Measurements from ENCODE around the gene NAALADL2. TPM values are rescaled to one million over a fixed set of nuclear protein-coding genes. Genes with fewer than 3 reads are reported as not detected.

The NAALADL2 gene
- total and polyA plus RNA-seq, 9 of the 15 experiments (the other 6 are each of a cell fraction or from before 2014, with no cell fraction given): 0.29 to 1.1 (median 0.79) TPM; not detected in 1

DNA sequence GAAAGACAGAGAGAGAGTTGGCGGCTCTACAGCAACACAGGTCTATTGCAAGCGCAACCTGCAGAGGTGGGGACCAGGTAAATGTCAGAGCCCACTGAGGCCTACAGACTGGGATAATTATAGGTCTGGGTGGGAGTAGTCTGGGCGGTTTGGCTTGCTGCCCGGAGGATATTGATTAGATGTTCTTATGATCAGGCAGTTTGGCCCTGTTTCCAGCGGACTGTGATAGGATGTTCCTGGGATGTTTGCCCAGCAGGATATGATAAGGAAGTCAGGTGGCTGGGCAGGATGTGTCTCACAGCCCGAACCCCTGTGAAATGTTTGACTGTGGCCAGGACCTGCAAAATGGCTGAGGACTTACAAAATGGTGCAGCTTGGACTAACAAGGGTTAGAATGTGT, 364.9 kb downstream of the NAALADL2 start:
- 0% methylated on average over 6 of the region's 6 CpGs for WGBS (ENCODE audit: insufficient coverage, low coverage, missing lambda C conversion rate)
- ChIA-PET CTCF (ENCODE audit: low intra/inter-chr PET ratio) (no interaction called here), POLR2A (no interaction called here)
- Histone ChIP-seq H3K27ac (ENCODE audit: extremely low read depth, low read depth, low read length) (no peak overlapping the region), H3K4me2 (ENCODE audit: insufficient read depth, low read length) (no peak overlapping the region), H3K9me3 (replicated peaks; ENCODE audit: control insufficient read depth, insufficient read depth, low read depth, low read length) (no peaks in the 10 kb centered on the region), H3K79me2 (ENCODE audit: control insufficient read depth, insufficient read depth, low read length) (no peaks in the 10 kb centered on the region), H4K20me1 (replicated peaks; ENCODE audit: control insufficient read depth, insufficient read depth, low read length) (no peaks in the 10 kb centered on the region), H2AFZ (ENCODE audit: low read depth, low read length) (no peak overlapping the region), H3K9ac (ENCODE audit: insufficient read depth in 1 of 2, low read depth in 2 of 2, low read length in 2 of 2) (no peak overlapping the region), H3K4me1 (replicated peaks in 1 of 2; ENCODE audit: control insufficient read depth in 2 of 2, insufficient read depth in 2 of 2, low read length in 2 of 2) (no peaks in the 10 kb centered on the region), H3K36me3 (ENCODE audit: control insufficient read depth, insufficient read depth, low read length) (no peaks in the 10 kb centered on the region), H3K4me3 (no peak overlapping the region), H3K9me1 (ENCODE audit: control insufficient read depth, insufficient read depth, low read length) (no peaks in the 10 kb centered on the region), H3K27me3 (ENCODE audit: control insufficient read depth in 2 of 2, insufficient read depth in 2 of 2, low read length in 2 of 2) (no peaks in the 10 kb centered on the region)
- intact Hi-C loops (cut with micrococcal nuclease): no loop called here
- in situ Hi-C loops (cut with MboI): no loop called here
- FAIRE-seq (no peak), ATAC-seq (no peak), DNase-seq (ENCODE audit: extremely low read depth in 1 of 4, low spot score in 3 of 4) (no peak)
- no TSS peak for BruUV-seq (replicated peaks)
- TF ChIP-seq, protein P1, sequence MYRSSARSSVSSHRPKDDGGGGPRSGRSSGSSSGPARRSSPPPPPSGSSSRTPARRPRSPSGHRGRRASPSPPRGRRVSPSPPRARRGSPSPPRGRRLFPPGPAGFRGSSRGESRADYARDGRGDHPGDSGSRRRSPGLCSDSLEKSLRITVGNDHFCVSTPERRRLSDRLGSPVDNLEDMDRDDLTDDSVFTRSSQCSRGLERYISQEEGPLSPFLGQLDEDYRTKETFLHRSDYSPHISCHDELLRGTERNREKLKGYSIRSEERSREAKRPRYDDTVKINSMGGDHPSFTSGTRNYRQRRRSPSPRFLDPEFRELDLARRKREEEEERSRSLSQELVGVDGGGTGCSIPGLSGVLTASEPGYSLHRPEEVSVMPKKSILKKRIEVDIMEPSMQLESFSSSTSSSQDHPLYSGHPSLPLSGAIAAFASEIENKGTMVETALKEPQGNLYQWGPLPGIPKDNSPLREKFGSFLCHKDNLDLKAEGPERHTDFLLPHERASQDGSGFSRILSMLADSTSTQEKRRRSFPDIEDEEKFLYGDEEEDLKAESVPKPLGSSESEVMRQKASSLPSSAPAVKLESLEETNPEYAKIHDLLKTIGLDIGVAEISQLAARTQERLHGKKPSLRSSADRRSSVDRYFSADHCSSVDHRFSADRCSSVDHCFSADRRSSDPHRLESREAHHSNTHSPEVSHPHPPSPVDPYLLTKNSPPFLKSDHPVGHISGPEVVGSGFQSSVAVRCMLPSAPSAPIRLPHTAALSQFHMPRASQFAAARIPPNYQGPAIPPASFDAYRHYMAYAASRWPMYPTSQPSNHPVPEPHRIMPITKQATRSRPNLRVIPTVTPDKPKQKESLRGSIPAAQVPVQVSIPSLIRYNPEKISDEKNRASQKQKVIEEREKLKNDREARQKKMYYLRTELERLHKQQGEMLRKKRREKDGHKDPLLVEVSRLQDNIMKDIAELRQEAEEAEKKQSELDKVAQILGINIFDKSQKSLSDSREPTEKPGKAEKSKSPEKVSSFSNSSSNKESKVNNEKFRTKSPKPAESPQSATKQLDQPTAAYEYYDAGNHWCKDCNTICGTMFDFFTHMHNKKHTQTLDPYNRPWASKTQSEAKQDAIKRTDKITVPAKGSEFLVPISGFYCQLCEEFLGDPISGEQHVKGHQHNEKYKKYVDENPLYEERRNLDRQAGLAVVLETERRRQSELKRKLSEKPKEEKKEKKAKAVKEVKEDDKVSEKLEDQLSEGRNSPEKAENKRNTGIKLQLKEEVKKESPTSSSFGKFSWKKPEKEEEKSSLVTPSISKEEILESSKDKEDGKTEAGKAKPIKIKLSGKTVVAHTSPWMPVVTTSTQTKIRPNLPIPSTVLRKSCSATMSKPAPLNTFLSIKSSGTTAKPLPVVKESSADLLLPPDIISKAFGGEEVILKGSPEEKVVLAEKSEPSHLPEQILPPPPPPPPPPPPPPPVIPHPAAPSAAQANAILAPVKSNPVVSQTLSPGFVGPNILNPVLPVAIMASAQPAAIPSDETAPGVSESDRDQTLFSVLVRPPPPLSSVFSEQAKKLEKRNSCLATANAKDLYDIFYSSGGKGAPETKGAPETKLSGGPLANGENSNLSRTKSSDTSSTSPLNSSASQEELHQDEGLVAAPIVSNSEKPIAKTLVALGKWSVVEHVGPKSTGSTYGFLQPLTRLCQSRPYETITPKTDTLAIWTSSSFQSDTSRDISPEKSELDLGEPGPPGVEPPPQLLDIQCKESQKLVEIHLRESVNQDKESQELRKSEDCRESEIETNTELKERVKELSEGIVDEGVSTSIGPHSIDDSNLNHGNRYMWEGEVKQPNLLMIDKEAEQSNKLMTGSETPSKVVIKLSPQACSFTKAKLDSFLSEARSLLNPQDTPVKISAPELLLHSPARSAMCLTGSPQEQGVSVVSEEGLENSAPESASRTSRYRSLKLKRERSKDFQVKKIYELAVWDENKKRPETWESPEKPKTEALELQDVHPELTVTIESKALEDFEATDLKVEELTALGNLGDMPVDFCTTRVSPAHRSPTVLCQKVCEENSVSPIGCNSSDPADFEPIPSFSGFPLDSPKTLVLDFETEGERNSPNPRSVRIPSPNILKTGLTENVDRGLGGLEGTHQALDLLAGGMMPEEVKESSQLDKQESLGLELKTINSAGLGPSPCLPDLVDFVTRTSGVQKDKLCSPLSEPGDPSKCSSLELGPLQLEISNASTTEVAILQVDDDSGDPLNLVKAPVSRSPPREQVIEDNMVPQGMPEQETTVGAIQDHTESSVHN (IDR thresholded peaks at IDR 0.05; ENCODE audit: borderline replicate concordance in 1 of 2, low read depth in 1 of 2): no peak
- TF ChIP-seq FOXJ3 (CRISPR knock-in tag; IDR thresholded peaks at IDR 0.05) (no peak), ZNF140 (CRISPR knock-in tag; IDR thresholded peaks at IDR 0.05) (no peak), STAG1 (CRISPR knock-in tag; IDR thresholded peaks at IDR 0.05; ENCODE audit: borderline replicate concordance) (no peak), ZNF24 (IDR thresholded peaks at IDR 0.05) (no peak), FOXK1 (CRISPR knock-in tag; IDR thresholded peaks at IDR 0.05; ENCODE audit: borderline replicate concordance) (no peak), POLR3G (IDR thresholded peaks at IDR 0.05; ENCODE audit: extremely low read depth, insufficient read length, insufficient replicate concordance) (no peak), KHSRP (IDR thresholded peaks at IDR 0.05) (no peak), BRCA1 (IDR thresholded peaks at IDR 0.05) (no peak), BRCA1 (CRISPR knock-in tag; IDR thresholded peaks at IDR 0.05) (no peak), NR4A1 (CRISPR knock-in tag; IDR thresholded peaks at IDR 0.05) (no peak), NR4A1 (tag; IDR thresholded peaks at IDR 0.05) (no peak), MED1 (CRISPR knock-in tag; IDR thresholded peaks at IDR 0.05; ENCODE audit: borderline replicate concordance) (no peak)
